SK-N-SH (cell line): Measurements from ENCODE around the gene NUP210L. TPM values are rescaled to one million over a fixed set of nuclear protein-coding genes. Genes with fewer than 3 reads are reported as not detected.

Experiments
- CTCF ChIA-PET: fragments of 300-600, 350-600 bp; formaldehyde crosslinking; extraction: SDS; loops from one replicate; lab custom pipeline; 2021; lab: Yijun Ruan, JAX
- POLR2A ChIA-PET: fragments of 350-600 bp; sonication (Branson Sonifier 250); formaldehyde crosslinking; extraction: SDS; loops from one replicate; lab custom pipeline; 2020; ENCODE audit warnings: antibody characterized with exemption, inconsistent platforms; lab: Yijun Ruan, JAX
- DNase-seq: peaks from one replicate; pipeline ENCODE4 v3.0.0; 2012
- H2AFZ ChIP-seq: fragments of 200-600 bp; sonication (generic); 2 replicates; pipeline ENCODE4 v1.8.1; 2016; ENCODE audit warnings: antibody characterized with exemption, mild to moderate bottlenecking, low read depth
- H3F3A ChIP-seq: fragments of 200-600 bp; sonication (generic); replicated peaks from 2 replicates; pipeline ENCODE3; 2016; ENCODE audit warnings: antibody characterized with exemption, mild to moderate bottlenecking; ENCODE audit not compliant: insufficient read depth
- H3K27ac ChIP-seq, 2 experiments: fragments of 200-500 bp in 1 of 2; fragments of 200-600 bp in 1 of 2; sonication (Bioruptor generic) in 1 of 2; sonication (generic), shearing (Covaris generic) in 1 of 2; 2 replicates each; pipeline versions ENCODE4 v1.5.1 to v1.6.1; 2014 to 2016; ENCODE audit warnings: low read depth in 2 of 2, inconsistent platforms in 1 of 2, low read length in 1 of 2, mild to moderate bottlenecking in 1 of 2, mixed read lengths in 1 of 2
- H3K27me3 ChIP-seq: fragments of 200-600 bp; sonication (generic), shearing (Covaris generic); 2 replicates; pipeline ENCODE4 v1.6.1; 2016; ENCODE audit warnings: mixed run types; ENCODE audit not compliant: insufficient read depth
- H3K36me3 ChIP-seq, 2 experiments: fragments of 200-500 bp in 1 of 2; fragments of 200-600 bp in 1 of 2; sonication (Bioruptor generic) in 1 of 2; sonication (generic) in 1 of 2; replicated peaks in 1 of 2; 2 replicates each; pipeline versions ENCODE3 to v1.5.1; 2014 to 2016; ENCODE audit warnings: low read length in 1 of 2, mild to moderate bottlenecking in 1 of 2; ENCODE audit not compliant: insufficient read depth in 2 of 2, control insufficient read depth in 1 of 2
- H3K4me1 ChIP-seq, 2 experiments: fragments of 200-500 bp in 1 of 2; fragments of 200-600 bp in 1 of 2; sonication (Bioruptor generic) in 1 of 2; sonication (generic), shearing (Covaris generic) in 1 of 2; 2 replicates each; pipeline versions ENCODE4 v1.5.1 to v1.6.1; 2014 to 2016; ENCODE audit warnings: low read depth in 1 of 2, low read length in 1 of 2, mixed run types in 1 of 2; ENCODE audit not compliant: insufficient read depth in 2 of 2, control insufficient read depth in 1 of 2
- H3K4me2 ChIP-seq: fragments of 200-600 bp; sonication (generic), shearing (Covaris generic); 2 replicates; pipeline ENCODE4 v1.6.1; 2017; ENCODE audit warnings: mixed run types
- H3K4me3 ChIP-seq, 2 experiments: fragments of 200-500 bp in 1 of 2; fragments of 200-600 bp in 1 of 2; sonication (Bioruptor generic) in 1 of 2; sonication (generic), shearing (Covaris generic) in 1 of 2; 2 replicates each; pipeline versions ENCODE4 v1.5.1 to v1.8.1; 2014 to 2016; ENCODE audit warnings: low read depth in 2 of 2, inconsistent platforms in 1 of 2, low read length in 1 of 2, mild to moderate bottlenecking in 1 of 2, mixed read lengths in 1 of 2, moderate library complexity in 1 of 2
- H3K79me2 ChIP-seq: fragments of 200-600 bp; sonication (generic); 2 replicates; pipeline ENCODE4 v1.8.1; 2017; ENCODE audit warnings: mild to moderate bottlenecking; ENCODE audit not compliant: insufficient read depth
- H3K9ac ChIP-seq: fragments of 200-600 bp; sonication (generic); 2 replicates; pipeline ENCODE4 v1.6.1; 2017; ENCODE audit warnings: mixed run types
- H3K9me2 ChIP-seq: fragments of 200-600 bp; sonication (generic); 2 replicates; pipeline ENCODE4 v1.6.1; 2017; ENCODE audit warnings: mixed run types
- H3K9me3 ChIP-seq: fragments of 200-600 bp; sonication (generic); 2 replicates; pipeline ENCODE4 v1.6.1; 2017; ENCODE audit warnings: mixed run types, mild to moderate bottlenecking, moderate library complexity
- H4K20me1 ChIP-seq: fragments of 200-600 bp; sonication (generic); 2 replicates; pipeline ENCODE4 v1.6.1; 2017; ENCODE audit warnings: mild to moderate bottlenecking, mixed run types; ENCODE audit not compliant: insufficient read depth
- CHD2 ChIP-seq: fragments of 150-350 bp; IDR thresholded peaks from 2 replicates; pipeline ENCODE4 v1.6.1; 2018; ENCODE audit warnings: low read length; ENCODE audit not compliant: partially characterized antibody
- EP300 ChIP-seq, 2 experiments: IDR thresholded peaks; 2 replicates each; pipeline versions ENCODE4 v1.4.0 to v1.6.1; 2012; ENCODE audit warnings: borderline replicate concordance in 1 of 2, low read depth in 1 of 2, low read length in 1 of 2
- EZH2phosphoT487 ChIP-seq: fragments of 200-600 bp; sonication (generic); IDR thresholded peaks from 2 replicates; pipeline ENCODE4 v1.6.1; 2017; ENCODE audit warnings: low read depth, mixed run types, mild to moderate bottlenecking, antibody characterized with exemption, moderate library complexity, borderline replicate concordance
- FOXJ3 ChIP-seq: sonication (generic); formaldehyde crosslinking; IDR thresholded peaks from 2 replicates; pipeline ENCODE4 v1.5.1; 2020; ENCODE audit warnings: mild to moderate bottlenecking, missing genetic modification reagents
- MXI1 ChIP-seq: IDR thresholded peaks from 2 replicates; pipeline ENCODE4 v1.6.1; 2012; ENCODE audit warnings: mild to moderate bottlenecking, low read depth, low read length, improper control_type of control experiment
- NFIC ChIP-seq: IDR thresholded peaks from 2 replicates; pipeline ENCODE4 v1.4.0; 2012; ENCODE audit warnings: borderline replicate concordance
- POLR2AphosphoS5 ChIP-seq: IDR thresholded peaks from 2 replicates; pipeline ENCODE4 v1.6.1; 2012; ENCODE audit warnings: low read depth, low read length
- RAD21 ChIP-seq: IDR thresholded peaks from 2 replicates; pipeline ENCODE4 v1.6.1; 2012; ENCODE audit warnings: mild to moderate bottlenecking, low read length
- RFX5 ChIP-seq: IDR thresholded peaks from 2 replicates; pipeline ENCODE4 v1.6.1; 2012; ENCODE audit warnings: mild to moderate bottlenecking, improper control_type of control experiment, low read length
- RXRA ChIP-seq: IDR thresholded peaks from 2 replicates; pipeline ENCODE4 v1.4.0; 2012; ENCODE audit warnings: low read depth, mild to moderate bottlenecking, borderline replicate concordance
- SMC3 ChIP-seq: IDR thresholded peaks from 2 replicates; pipeline ENCODE4 v1.6.1; 2012; ENCODE audit warnings: low read depth, low read length, improper control_type of control experiment
- YY1 ChIP-seq: IDR thresholded peaks from 2 replicates; pipeline ENCODE4 v1.4.0; 2012; ENCODE audit warnings: low read depth, mild to moderate bottlenecking
- WGBS: methylation state at CpG from one replicate; pipeline ENCODE4 v1.1.6; 2017; ENCODE audit warnings: low lambda C conversion rate; 5-methylcytosine and 5-hydroxymethylcytosine counted together
- polyA plus RNA-seq, 3 experiments: library from polyadenylated mRNA; depleted of rRNA; stranded (reverse); fragments of >200 nt; gene quantifications; 2 replicates each; pipeline ENCODE4 v1.2.3, GENCODE V29; 2012
- TF ChIP-seq, protein P1 (sequence below): IDR thresholded peaks from 2 replicates; pipeline ENCODE4 v1.4.0; 2012; ENCODE audit warnings: low read depth, borderline replicate concordance
- TF ChIP-seq, protein P2 (sequence below): fragments of 200-600 bp; sonication (generic); IDR thresholded peaks from 2 replicates; pipeline ENCODE4 v1.6.1; 2017; ENCODE audit warnings: antibody characterized with exemption, mild to moderate bottlenecking, moderate library complexity
- TF ChIP-seq, protein P3 (sequence below): IDR thresholded peaks from 2 replicates; pipeline ENCODE4 v1.4.0; 2012; ENCODE audit warnings: low read depth

The NUP210L gene
- polyA plus RNA-seq, 1 of the 3 experiments (the other 2 are of a cell fraction), result not detected

DNA sequence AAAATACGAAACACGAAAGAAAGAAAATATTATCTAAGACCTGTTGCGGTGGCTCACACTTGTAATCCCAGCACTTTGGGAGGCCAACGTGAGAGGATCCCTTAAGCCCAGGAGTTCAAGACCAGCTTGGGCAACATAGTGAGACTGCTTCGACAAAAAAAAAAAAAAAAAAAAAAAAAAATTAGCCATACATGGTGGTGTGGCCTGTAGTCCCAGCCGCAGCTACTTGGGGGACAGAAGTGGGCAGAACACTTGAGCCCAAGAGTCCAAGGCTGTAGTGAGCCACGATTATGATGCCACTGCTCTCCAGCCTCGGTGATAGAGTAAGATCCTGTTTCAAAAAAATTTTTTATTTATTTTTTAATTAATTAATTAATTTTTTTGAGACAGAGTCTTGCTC is 167.3 kb downstream of the NUP210L start:
- Histone ChIP-seq H3K4me1 (peaks cover 24 to 28% of the 10 kb centered on the region in 2 experiments), H3K9ac (no peak overlapping the region), H3K4me3 (no peak overlapping the region), H2AFZ (0 out of 2 replicates have a peak overlapping the region, but pooled peaks have one; percentile 88)
- POLR2A ChIA-PET, result interaction anchor here (2.5 kb wide), 1 partner anchor 10 kb away, joined by 17 read pairs; the partner anchor contains the start of gene JTB
- TF ChIP-seq, protein P1, sequence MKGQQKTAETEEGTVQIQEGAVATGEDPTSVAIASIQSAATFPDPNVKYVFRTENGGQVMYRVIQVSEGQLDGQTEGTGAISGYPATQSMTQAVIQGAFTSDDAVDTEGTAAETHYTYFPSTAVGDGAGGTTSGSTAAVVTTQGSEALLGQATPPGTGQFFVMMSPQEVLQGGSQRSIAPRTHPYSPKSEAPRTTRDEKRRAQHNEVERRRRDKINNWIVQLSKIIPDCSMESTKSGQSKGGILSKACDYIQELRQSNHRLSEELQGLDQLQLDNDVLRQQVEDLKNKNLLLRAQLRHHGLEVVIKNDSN, result no peak
- TF ChIP-seq, all 33 proteins: peak for 0
- no peaks in the 10 kb centered on the region for H3K9me2 ChIP-seq
- H3F3A ChIP-seq, result peaks cover 31% of the 10 kb centered on the region
- no peaks in the 10 kb centered on the region for H3K27me3 ChIP-seq
- peaks cover 46% of the 10 kb centered on the region for H3K79me2 ChIP-seq
- no peak for DNase-seq
- H3K9me3 ChIP-seq, result no peaks in the 10 kb centered on the region
- H3K4me2 ChIP-seq, result no peak overlapping the region
- peaks cover 2% of the 10 kb centered on the region; the same call in 1 of the 2 replicates for H4K20me1 ChIP-seq
- H3K36me3 ChIP-seq, result peaks cover 18 to 30% of the 10 kb centered on the region in 2 experiments
- CTCF ChIA-PET, result interaction anchor here (0.6 to 4.9 kb wide), 32 partner anchors 10 to 316 kb away, joined by 3 to 68 read pairs (median 8); partner anchors contain the start of genes CREB3L4, CRTC2, DENND4B and GATAD2B
- WGBS, result 91% methylated on average over 8 of the region's 8 CpGs
- H3K27ac ChIP-seq, result peak overlapping the region in 1 of 2 experiments; percentile 86; a peak in 1 of 4 replicates

DNA sequence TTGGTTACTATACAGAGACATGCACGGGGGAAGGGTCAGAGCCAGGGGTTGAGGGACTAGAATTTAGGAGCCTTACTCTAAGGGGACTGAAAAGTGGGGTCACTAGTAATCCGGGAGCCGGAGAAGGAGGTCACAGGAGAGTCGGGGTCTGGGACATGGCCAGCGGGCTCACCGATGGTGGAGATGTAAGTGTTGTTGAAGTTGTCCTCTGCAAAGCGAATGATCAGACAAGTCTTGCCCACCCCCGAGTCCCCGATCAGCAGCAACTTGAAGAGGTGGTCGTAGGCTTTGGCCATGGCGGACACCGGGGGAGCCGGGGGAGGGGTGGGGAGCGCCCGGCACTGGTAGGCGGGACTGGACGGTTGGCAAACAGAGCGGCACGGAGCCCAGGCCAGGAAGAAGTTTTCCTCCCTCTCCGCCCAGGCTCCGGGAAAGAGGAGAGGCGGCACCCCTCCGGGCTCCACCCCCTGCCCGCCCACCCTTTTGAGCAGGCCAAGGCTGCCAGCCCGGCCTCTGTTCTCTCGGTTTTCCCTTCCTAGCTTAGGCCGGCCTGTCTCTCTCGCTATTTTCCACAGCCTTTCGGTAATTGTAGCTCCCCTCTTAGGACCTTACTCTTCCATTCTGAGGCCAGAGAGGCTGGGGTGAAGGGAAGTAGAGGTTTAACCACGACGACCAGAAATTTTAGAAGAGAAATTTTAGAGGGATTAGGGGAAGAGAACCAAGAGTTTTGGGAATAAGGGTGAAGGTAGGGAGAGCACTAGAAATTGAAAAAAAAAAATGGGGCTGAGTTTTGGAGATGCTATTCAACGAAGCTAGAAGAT is 168.7 kb downstream of the NUP210L start, which contains the start of gene RAB13:
Gene RAB13 (minus strand): TSS at position 399 of the 821 bp plus-strand sequence. CDS start 103 bp downstream, at position 296.
- peaks cover 15 to 16% of the 10 kb centered on the region in 2 experiments for H3K4me1 ChIP-seq
- peak within 1 kb of the TSS; percentile 86 to 94 for H3K27ac ChIP-seq
- peak within 1 kb of the TSS; percentile 99 for H3K4me2 ChIP-seq
- CTCF ChIA-PET, result interaction anchor here (0.6 to 4.9 kb wide), 45 partner anchors 11 to 470 kb away, joined by 3 to 68 read pairs (median 6); partner anchors contain the start of genes CHTOP, CREB3L4, CRTC2 and DENND4B
- H3K9me2 ChIP-seq, result no peaks in the 10 kb centered on the region
- H3K36me3 ChIP-seq, result peaks cover 11 to 25% of the 10 kb centered on the region in 2 experiments
- DNase-seq, result peak; percentile 92
- peak within 1 kb of the TSS; percentile 81 to 90 for H3K4me3 ChIP-seq
- peak; percentile 63; the same call in 1 of the 2 replicates for TF ChIP-seq POLR2AphosphoS5
- 0 out of 2 replicates have a peak, but pooled peaks have one; percentile 7 for TF ChIP-seq NFIC
- no peak for TF ChIP-seq EZH2phosphoT487
- no peak for TF ChIP-seq EP300 (IDR thresholded peaks at IDR 0.05; ENCODE audit: borderline replicate concordance in 1 of 2, low read depth in 1 of 2, low read length in 1 of 2)
- TF ChIP-seq RXRA, result no peak
- no peak for TF ChIP-seq FOXJ3
- no peak for TF ChIP-seq SMC3
- TF ChIP-seq YY1, result 0 out of 2 replicates have a peak, but pooled peaks have one; percentile 57
- TF ChIP-seq, protein P2, sequence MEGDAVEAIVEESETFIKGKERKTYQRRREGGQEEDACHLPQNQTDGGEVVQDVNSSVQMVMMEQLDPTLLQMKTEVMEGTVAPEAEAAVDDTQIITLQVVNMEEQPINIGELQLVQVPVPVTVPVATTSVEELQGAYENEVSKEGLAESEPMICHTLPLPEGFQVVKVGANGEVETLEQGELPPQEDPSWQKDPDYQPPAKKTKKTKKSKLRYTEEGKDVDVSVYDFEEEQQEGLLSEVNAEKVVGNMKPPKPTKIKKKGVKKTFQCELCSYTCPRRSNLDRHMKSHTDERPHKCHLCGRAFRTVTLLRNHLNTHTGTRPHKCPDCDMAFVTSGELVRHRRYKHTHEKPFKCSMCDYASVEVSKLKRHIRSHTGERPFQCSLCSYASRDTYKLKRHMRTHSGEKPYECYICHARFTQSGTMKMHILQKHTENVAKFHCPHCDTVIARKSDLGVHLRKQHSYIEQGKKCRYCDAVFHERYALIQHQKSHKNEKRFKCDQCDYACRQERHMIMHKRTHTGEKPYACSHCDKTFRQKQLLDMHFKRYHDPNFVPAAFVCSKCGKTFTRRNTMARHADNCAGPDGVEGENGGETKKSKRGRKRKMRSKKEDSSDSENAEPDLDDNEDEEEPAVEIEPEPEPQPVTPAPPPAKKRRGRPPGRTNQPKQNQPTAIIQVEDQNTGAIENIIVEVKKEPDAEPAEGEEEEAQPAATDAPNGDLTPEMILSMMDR, result no peak
- TF ChIP-seq, protein P3, sequence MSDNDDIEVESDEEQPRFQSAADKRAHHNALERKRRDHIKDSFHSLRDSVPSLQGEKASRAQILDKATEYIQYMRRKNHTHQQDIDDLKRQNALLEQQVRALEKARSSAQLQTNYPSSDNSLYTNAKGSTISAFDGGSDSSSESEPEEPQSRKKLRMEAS, result no peak
- no peak for TF ChIP-seq RAD21
- TF ChIP-seq RFX5, result no peak
- TF ChIP-seq CHD2, result no peak
- TF ChIP-seq MXI1, result peak; percentile 25
- H3K79me2 ChIP-seq, result peaks cover 31% of the 10 kb centered on the region
- H4K20me1 ChIP-seq, result no peaks in the 10 kb centered on the region
- H3K9me3 ChIP-seq, result no peaks in the 10 kb centered on the region
- POLR2A ChIA-PET, result interaction anchor here (0.7 to 2.7 kb wide), 6 partner anchors 9 to 211 kb away, joined by 3 to 17 read pairs (median 6); partner anchors contain the start of genes CREB3L4, CRTC2, JTB and SLC27A3
- peaks cover 19% of the 10 kb centered on the region for H3F3A ChIP-seq
- H3K27me3 ChIP-seq, result no peaks in the 10 kb centered on the region
- H3K9ac ChIP-seq, result peak within 1 kb of the TSS; percentile 86
- H2AFZ ChIP-seq, result peak within 1 kb of the TSS; percentile 90
- 3% methylated on average over 28 of the region's 32 CpGs for WGBS
